Keratinocyte (primary cell): ENCODE measurements around the gene HMGXB3. TPM values are rescaled to one million over a fixed set of nuclear protein-coding genes. Genes with fewer than 3 reads are reported as not detected.

Experiments used
- DNase-seq: peaks from one replicate; pipeline ENCODE4 v3.0.0-alpha.2; 2011; ENCODE audit warnings: low read depth, missing footprints, low spot score
- FAIRE-seq: peaks from 2 replicates; lab custom pipeline; 2011; peaks lifted over from hg19 to GRCh38; lab: Jason Lieb, UNC
- H2AFZ ChIP-seq: 2 replicates; pipeline ENCODE4 v1.6.0; 2012; ENCODE audit warnings: low read length, control low read depth, inconsistent platforms; ENCODE audit not compliant: control insufficient read depth
- H3K27ac ChIP-seq: 2 replicates; pipeline ENCODE4 v1.5.1; 2011; ENCODE audit warnings: low read length; ENCODE audit not compliant: control insufficient read depth, insufficient read depth
- H3K27me3 ChIP-seq: 3 replicates; pipeline ENCODE4 v1.6.0; 2011; ENCODE audit warnings: low read length; ENCODE audit not compliant: control insufficient read depth, insufficient read depth; ENCODE audit errors: extremely low read depth
- H3K36me3 ChIP-seq, 2 experiments: 2 replicates in 1 of 2; 3 replicates in 1 of 2; pipeline ENCODE4 v1.5.1; 2011; ENCODE audit warnings: low read length in 2 of 2, mild to moderate bottlenecking in 1 of 2; ENCODE audit not compliant: control insufficient read depth in 2 of 2, insufficient read depth in 2 of 2; ENCODE audit errors: extremely low read depth in 1 of 2
- H3K4me1 ChIP-seq: 3 replicates; pipeline ENCODE4 v1.5.1; 2011; ENCODE audit warnings: low read length; ENCODE audit not compliant: control insufficient read depth, insufficient read depth; ENCODE audit errors: extremely low read depth
- H3K4me2 ChIP-seq: 3 replicates; pipeline ENCODE4 v1.6.0; 2011; ENCODE audit warnings: low read depth, low read length; ENCODE audit not compliant: control insufficient read depth, insufficient read depth; ENCODE audit errors: extremely low read depth
- H3K4me3 ChIP-seq, 3 experiments: fragments of 200-600 bp in 1 of 3; sonication (generic) in 1 of 3; 2 replicates in 2 of 3; 3 replicates in 1 of 3; pipeline ENCODE4 v1.5.1; 2011 to 2016; ENCODE audit warnings: low read length in 3 of 3, mild to moderate bottlenecking in 3 of 3, control low read depth in 2 of 3, inconsistent platforms in 1 of 3, low read depth in 1 of 3, mixed read lengths in 1 of 3, mixed run types in 1 of 3, moderate library complexity in 1 of 3; ENCODE audit not compliant: control insufficient read depth in 2 of 3, insufficient read depth in 2 of 3; ENCODE audit errors: extremely low read depth in 1 of 3
- H3K79me2 ChIP-seq: 2 replicates; pipeline ENCODE4 v1.6.0; 2012; ENCODE audit warnings: low read length; ENCODE audit not compliant: control insufficient read depth, insufficient read depth
- H3K9ac ChIP-seq: 3 replicates; pipeline ENCODE4 v1.6.0; 2011; ENCODE audit warnings: low read length; ENCODE audit not compliant: control insufficient read depth, insufficient read depth; ENCODE audit errors: extremely low read depth
- H3K9me1 ChIP-seq: 3 replicates; pipeline ENCODE4 v1.6.0; 2011; ENCODE audit warnings: low read length; ENCODE audit not compliant: control insufficient read depth, insufficient read depth; ENCODE audit errors: extremely low read depth
- H3K9me3 ChIP-seq: 2 replicates; pipeline ENCODE4 v1.5.1; 2012; ENCODE audit warnings: low read depth, low read length; ENCODE audit not compliant: control insufficient read depth
- H4K20me1 ChIP-seq: 3 replicates; pipeline ENCODE4 v1.6.0; 2011; ENCODE audit warnings: low read length; ENCODE audit not compliant: control insufficient read depth, insufficient read depth; ENCODE audit errors: extremely low read depth
- CTCF ChIP-seq, 3 experiments: IDR thresholded peaks in 1 of 3; conservative IDR thresholded peaks in 1 of 3; optimal IDR thresholded peaks in 1 of 3; 2 replicates in 2 of 3; 3 replicates in 1 of 3; pipeline versions ENCODE3 to v1.5.1; 2011; ENCODE audit warnings: low read length in 3 of 3, mild to moderate bottlenecking in 3 of 3, moderate library complexity in 2 of 3, control low read depth in 1 of 3, inconsistent platforms in 1 of 3; ENCODE audit not compliant: insufficient read depth in 2 of 3; ENCODE audit errors: extremely low read depth in 1 of 3
- EZH2 ChIP-seq: IDR thresholded peaks from one replicate; pipeline ENCODE4 v1.6.1; 2012; ENCODE audit warnings: inconsistent platforms, mild to moderate bottlenecking, low read length, moderate library complexity
- dilution Hi-C: fragments of 300-500 bp; cut with MboI; formaldehyde crosslinking; loops from one replicate; pipeline ENCODE4 v1.7.0; 2020; ENCODE audit warnings: low sequenced_read_pairs; ENCODE audit not compliant: extremely low pct_ligation_motif_present
- polyA plus RNA-seq, 5 experiments: library from polyadenylated mRNA; depleted of rRNA in 3 of 5; stranded (reverse) in 3 of 5; stranded (forward) in 1 of 5; unstranded in 1 of 5; fragments of >200 nt; gene quantifications; 1 replicate in 1 of 5; 2 replicates in 3 of 5; 3 replicates in 1 of 5; pipeline versions ENCODE4 v1.2.1 to v1.2.3, GENCODE V29; 2011 to 2012; ENCODE audit warnings: missing spikeins in 2 of 5, low read depth in 1 of 5, low replicate concordance in 1 of 5

The HMGXB3 gene
- polyA plus RNA-seq, 1 donor (not counting 4 experiments of a cell fraction or from before 2014, with no cell fraction given), result 39.4 TPM

DNA sequence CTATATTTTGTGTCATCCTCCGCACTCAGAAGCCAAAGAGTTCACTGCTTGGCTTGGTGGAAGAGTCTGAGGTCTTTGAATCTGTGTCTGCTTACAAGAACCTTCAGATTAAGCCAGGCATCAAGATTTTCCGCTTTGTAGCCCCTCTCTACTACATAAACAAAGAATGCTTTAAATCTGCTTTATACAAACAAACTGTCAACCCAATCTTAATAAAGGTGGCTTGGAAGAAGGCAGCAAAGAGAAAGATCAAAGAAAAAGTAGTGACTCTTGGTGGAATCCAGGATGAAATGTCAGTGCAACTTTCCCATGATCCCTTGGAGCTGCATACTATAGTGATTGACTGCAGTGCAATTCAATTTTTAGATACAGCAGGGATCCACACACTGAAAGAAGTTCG is 19.3 kb upstream of the HMGXB3 start:
- Histone ChIP-seq H3K4me2 (no peak overlapping the region), H3K9me3 (no peaks in the 10 kb centered on the region), H3K27ac (no peak overlapping the region), H3K27me3 (no peaks in the 10 kb centered on the region), H3K79me2 (no peaks in the 10 kb centered on the region), H2AFZ (no peak overlapping the region), H3K9me1 (no peaks in the 10 kb centered on the region), H4K20me1 (no peaks in the 10 kb centered on the region), H3K36me3 (peaks cover 0 to 7% of the 10 kb centered on the region in 2 experiments), H3K4me3 (no peak overlapping the region), H3K4me1 (peaks cover 2% of the 10 kb centered on the region), H3K9ac (no peak overlapping the region)
- dilution Hi-C loops, result no loop called here
- DNase-seq (no peak), FAIRE-seq (no peak)
- TF ChIP-seq EZH2 (no peak), CTCF (optimal IDR thresholded peaks at IDR 0.05 in 1 of 3, IDR thresholded peaks at IDR 0.05 in 1 of 3, conservative IDR thresholded peaks at IDR 0.05 in 1 of 3; ENCODE audit: extremely low read depth in 1 of 3, insufficient read depth in 2 of 3, low read length in 3 of 3) (no peak)

DNA sequence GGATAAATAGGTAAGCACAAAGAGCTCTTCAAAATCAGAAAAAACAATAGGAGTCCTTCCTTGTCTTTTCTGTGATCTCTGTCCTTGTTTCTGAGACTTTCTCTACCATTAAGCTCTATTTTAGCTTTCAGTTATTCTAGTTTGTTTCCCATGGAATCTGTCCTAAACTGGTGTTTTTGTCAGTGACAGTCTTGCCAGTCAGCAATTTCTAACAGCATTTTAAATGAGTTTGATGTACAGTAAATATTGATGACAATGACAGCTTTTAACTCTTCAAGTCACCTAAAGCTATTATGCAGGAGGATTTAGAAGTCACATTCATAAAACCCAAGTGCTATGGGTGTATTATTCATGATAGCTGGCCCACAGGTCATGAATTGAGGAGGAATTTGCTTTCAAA is 18.0 kb upstream of the HMGXB3 start:
- dilution Hi-C loops, result no loop called here
- no peak for FAIRE-seq
- Histone ChIP-seq H3K9me3 (no peaks in the 10 kb centered on the region), H3K4me2 (no peak overlapping the region), H2AFZ (no peak overlapping the region), H3K36me3 (peaks cover 0 to 7% of the 10 kb centered on the region in 2 experiments), H3K9me1 (no peaks in the 10 kb centered on the region), H3K79me2 (no peaks in the 10 kb centered on the region), H3K9ac (no peak overlapping the region), H3K4me3 (no peak overlapping the region), H3K27ac (no peak overlapping the region), H3K4me1 (no peaks in the 10 kb centered on the region), H3K27me3 (no peaks in the 10 kb centered on the region), H4K20me1 (no peaks in the 10 kb centered on the region)
- no peak for TF ChIP-seq CTCF (optimal IDR thresholded peaks at IDR 0.05 in 1 of 3, IDR thresholded peaks at IDR 0.05 in 1 of 3, conservative IDR thresholded peaks at IDR 0.05 in 1 of 3; ENCODE audit: extremely low read depth in 1 of 3, insufficient read depth in 2 of 3, low read length in 3 of 3)
- no peak for TF ChIP-seq EZH2
- DNase-seq, result no peak
